Skeletal muscle satellite cell (primary cell): ENCODE data around the gene MTAP. TPM values are rescaled to one million over a fixed set of nuclear protein-coding genes. Genes with fewer than 3 reads are reported as not detected.

Experiments used
- H3K27me3 ChIP-seq: 2 replicates; pipeline ENCODE4 v1.7.0; 2013; ENCODE audit warnings: low read length; ENCODE audit not compliant: control insufficient read depth, insufficient read depth
- H3K36me3 ChIP-seq: 2 replicates; pipeline ENCODE4 v1.7.0; 2013; ENCODE audit warnings: mild to moderate bottlenecking, control low read depth, low read length; ENCODE audit not compliant: insufficient read depth
- H3K4me1 ChIP-seq: 2 replicates; pipeline ENCODE4 v1.7.0; 2013; ENCODE audit warnings: low read length; ENCODE audit not compliant: control insufficient read depth, insufficient read depth
- H3K4me2 ChIP-seq: 2 replicates; pipeline ENCODE4 v1.7.0; 2013; ENCODE audit warnings: mild to moderate bottlenecking, low read length
- H3K4me3 ChIP-seq: 2 replicates; pipeline ENCODE4 v1.7.0; 2013; ENCODE audit warnings: low read length
- H3K9ac ChIP-seq: 2 replicates; pipeline ENCODE4 v1.7.0; 2013; ENCODE audit warnings: mild to moderate bottlenecking, low read depth, low read length, moderate library complexity
- H3K9me3 ChIP-seq: replicated peaks from 2 replicates; pipeline ENCODE4 v1.7.0; 2013; ENCODE audit warnings: mild to moderate bottlenecking, control low read depth, low read length
- total RNA-seq: library from RNA; depleted of rRNA; stranded (reverse); fragments of >200 nt; gene quantifications from 2 replicates; pipeline ENCODE4 v1.2.3, GENCODE V29; 2012; rRNA removed

Gene MTAP
- total RNA-seq, result 30.8 and 47.9 TPM in 2 replicates

DNA sequence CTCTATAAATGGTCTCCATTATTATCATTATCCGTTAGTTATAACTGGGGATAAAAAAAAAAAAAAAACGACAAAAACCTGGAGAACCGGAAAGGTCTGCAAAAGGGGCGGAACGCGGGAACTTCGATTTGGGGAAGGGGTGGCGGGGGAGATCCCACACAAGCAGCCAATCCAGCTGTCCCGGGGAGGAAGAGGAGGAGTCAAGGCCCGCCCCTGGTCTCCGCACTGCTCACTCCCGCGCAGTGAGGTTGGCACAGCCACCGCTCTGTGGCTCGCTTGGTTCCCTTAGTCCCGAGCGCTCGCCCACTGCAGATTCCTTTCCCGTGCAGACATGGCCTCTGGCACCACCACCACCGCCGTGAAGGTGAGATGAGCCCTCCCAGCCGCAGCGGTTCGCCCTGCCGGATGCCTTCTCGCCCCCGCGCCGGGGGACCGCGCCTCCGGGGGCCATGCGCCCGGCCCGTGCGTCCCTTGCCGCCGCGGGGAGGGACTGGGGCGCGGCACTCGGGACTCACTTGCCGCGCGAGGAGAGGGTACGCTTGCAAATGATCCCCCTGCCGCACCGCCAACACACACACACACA is at the start of gene MTAP:
Gene MTAP, plus strand, starts transcription at position 219 of the 583 bp plus-strand sequence. Its CDS starts 113 bp downstream, at position 332.
- peak within 1 kb of the TSS; percentile 95 for H3K4me2 ChIP-seq
- peak within 1 kb of the TSS; percentile 89 for H3K9ac ChIP-seq

GRCh38 chr9:21753523-21753922 is 48.9 kb upstream of the MTAP start:
- Histone ChIP-seq H3K36me3 (no peaks in the 10 kb centered on the region), H3K4me1 (peaks cover 6% of the 10 kb centered on the region), H3K4me3 (no peak overlapping the region), H3K9me3 (no peaks in the 10 kb centered on the region), H3K27me3 (no peaks in the 10 kb centered on the region), H3K4me2 (no peak overlapping the region), H3K9ac (no peak overlapping the region)

More for the DNA sequence above, at the start of gene MTAP:
- H3K9me3 ChIP-seq, result no peaks in the 10 kb centered on the region
- H3K4me1 ChIP-seq, result peaks cover 27% of the 10 kb centered on the region
- H3K4me3 ChIP-seq, result peak within 1 kb of the TSS; percentile 85
- peaks cover 15% of the 10 kb centered on the region for H3K36me3 ChIP-seq
- no peaks in the 10 kb centered on the region for H3K27me3 ChIP-seq

GRCh38 chr9:21754741-21755140 is 47.7 kb upstream of the MTAP start:
- Histone ChIP-seq H3K36me3 (no peaks in the 10 kb centered on the region), H3K9me3 (no peaks in the 10 kb centered on the region), H3K4me3 (no peak overlapping the region), H3K4me2 (no peak overlapping the region), H3K4me1 (peaks cover 3% of the 10 kb centered on the region), H3K27me3 (no peaks in the 10 kb centered on the region), H3K9ac (no peak overlapping the region)

GRCh38 chr9:21758540-21758939 is 43.9 kb upstream of the MTAP start:
- H3K4me2 ChIP-seq, result no peak overlapping the region
- no peaks in the 10 kb centered on the region for H3K4me1 ChIP-seq
- no peak overlapping the region for H3K4me3 ChIP-seq
- no peaks in the 10 kb centered on the region for H3K36me3 ChIP-seq
- no peaks in the 10 kb centered on the region for H3K9me3 ChIP-seq
- no peak overlapping the region for H3K9ac ChIP-seq
- no peaks in the 10 kb centered on the region for H3K27me3 ChIP-seq

DNA sequence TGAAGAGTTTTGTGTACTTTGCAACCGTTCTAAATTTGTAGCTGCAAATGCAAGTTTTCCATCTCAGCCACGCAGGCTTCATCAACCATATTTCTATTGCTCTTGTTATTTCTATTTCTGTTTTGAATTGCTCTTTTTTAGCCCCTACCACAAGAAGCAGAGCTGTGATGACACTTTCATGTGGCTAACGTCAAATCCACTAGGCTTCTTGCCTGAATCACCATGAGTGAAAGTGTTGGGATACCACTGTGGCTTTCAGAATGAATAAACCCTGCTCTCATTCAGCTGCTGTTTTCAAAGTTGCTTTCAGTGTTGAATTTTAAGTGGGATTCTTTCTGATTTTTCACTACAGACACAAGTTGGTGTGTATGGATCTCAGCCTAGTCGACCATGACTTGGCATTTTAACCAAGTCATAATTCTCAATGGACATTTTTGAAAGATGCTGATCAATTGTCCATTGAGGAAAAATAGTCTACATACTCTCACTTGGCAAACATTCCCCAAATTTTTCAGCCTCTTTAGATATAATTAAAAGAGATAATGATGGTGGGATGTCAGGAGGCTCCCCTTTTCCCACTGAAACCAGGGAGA is 41.0 kb upstream of the MTAP start:
- no peak overlapping the region for H3K4me2 ChIP-seq
- H3K9ac ChIP-seq, result no peak overlapping the region
- H3K4me1 ChIP-seq, result peaks cover 4% of the 10 kb centered on the region
- H3K9me3 ChIP-seq, result no peaks in the 10 kb centered on the region
- no peaks in the 10 kb centered on the region for H3K27me3 ChIP-seq
- H3K4me3 ChIP-seq, result no peak overlapping the region
- H3K36me3 ChIP-seq, result no peaks in the 10 kb centered on the region

DNA sequence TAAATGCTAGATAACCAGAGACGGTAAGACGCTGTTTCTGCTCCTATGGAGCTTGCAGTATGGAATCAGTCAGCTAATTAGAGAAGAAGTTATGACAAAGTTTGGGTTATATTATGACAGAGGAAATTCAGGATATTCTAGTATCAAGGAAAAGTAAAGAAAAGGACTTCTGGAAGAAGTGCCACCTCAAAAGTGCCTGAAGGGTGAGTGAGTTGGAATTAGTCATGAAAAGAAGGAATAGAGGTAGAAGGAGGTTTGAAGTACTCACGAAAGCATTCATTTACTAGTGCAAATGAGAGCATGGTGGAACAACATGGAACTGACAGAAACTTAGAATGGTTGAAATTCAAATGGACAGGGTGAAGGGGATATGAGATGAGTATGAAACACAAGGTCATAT is 40.4 kb upstream of the MTAP start:
- no peak overlapping the region for H3K9ac ChIP-seq
- no peaks in the 10 kb centered on the region for H3K9me3 ChIP-seq
- H3K4me2 ChIP-seq, result no peak overlapping the region
- H3K4me1 ChIP-seq, result peaks cover 4% of the 10 kb centered on the region
- H3K4me3 ChIP-seq, result no peak overlapping the region
- no peaks in the 10 kb centered on the region for H3K36me3 ChIP-seq
- H3K27me3 ChIP-seq, result no peaks in the 10 kb centered on the region

DNA sequence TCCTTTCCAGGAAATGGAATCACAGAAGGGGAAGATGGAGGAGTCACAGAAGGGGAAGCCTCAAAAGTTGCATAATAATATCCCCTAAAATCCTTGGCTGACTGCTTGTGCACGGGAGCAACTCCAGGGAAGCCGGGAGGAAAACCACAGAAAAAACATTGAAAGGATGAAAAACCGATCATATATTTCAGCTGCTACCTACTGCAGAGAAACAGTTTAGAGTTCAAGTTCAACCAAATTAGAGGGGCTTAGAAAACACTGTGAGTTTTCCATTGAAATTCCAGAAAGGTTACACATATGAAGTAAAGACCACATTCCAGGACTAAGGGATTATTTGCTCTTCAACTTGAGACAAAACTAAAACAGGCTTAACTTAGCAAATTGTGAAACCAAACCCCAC is 37.6 kb upstream of the MTAP start:
- H3K4me1 ChIP-seq, result peaks cover 4% of the 10 kb centered on the region
- H3K9ac ChIP-seq, result no peak overlapping the region
- no peak overlapping the region for H3K4me3 ChIP-seq
- no peaks in the 10 kb centered on the region for H3K36me3 ChIP-seq
- no peaks in the 10 kb centered on the region for H3K9me3 ChIP-seq
- H3K4me2 ChIP-seq, result peak overlapping the region; percentile 0
- H3K27me3 ChIP-seq, result no peaks in the 10 kb centered on the region

DNA sequence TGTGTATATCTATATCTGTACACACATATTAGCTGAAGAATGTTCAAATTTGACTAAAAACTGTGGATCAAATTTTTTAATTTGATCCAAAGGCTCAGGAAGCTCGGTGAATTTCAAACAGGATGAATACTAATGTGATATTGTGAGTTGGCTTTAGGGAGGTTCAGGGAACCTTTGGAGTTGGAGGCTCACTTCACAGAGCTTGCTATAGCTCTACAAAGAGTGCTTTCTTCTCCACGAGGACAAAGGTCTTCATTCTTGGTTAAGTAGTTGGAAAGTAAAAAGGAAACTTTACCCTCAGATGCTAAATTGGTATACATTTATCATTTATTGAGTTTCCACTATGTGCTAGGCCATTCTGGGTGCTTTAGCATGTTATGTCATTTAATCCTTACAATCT is 36.3 kb upstream of the MTAP start:
- H3K9me3 ChIP-seq, result no peaks in the 10 kb centered on the region
- no peaks in the 10 kb centered on the region for H3K27me3 ChIP-seq
- H3K4me1 ChIP-seq, result peaks cover 14% of the 10 kb centered on the region
- H3K9ac ChIP-seq, result no peak overlapping the region
- no peaks in the 10 kb centered on the region for H3K36me3 ChIP-seq
- H3K4me2 ChIP-seq, result no peak overlapping the region
- no peak overlapping the region for H3K4me3 ChIP-seq

GRCh38 chr9:21770871-21771560 is 31.4 kb upstream of the MTAP start:
- no peaks in the 10 kb centered on the region for H3K27me3 ChIP-seq
- H3K4me2 ChIP-seq, result peak overlapping the region; percentile 66
- peaks cover 15% of the 10 kb centered on the region for H3K4me1 ChIP-seq
- no peak overlapping the region for H3K4me3 ChIP-seq
- H3K36me3 ChIP-seq, result no peaks in the 10 kb centered on the region
- peak overlapping the region; percentile 10 for H3K9ac ChIP-seq
- H3K9me3 ChIP-seq, result peaks cover 4% of the 10 kb centered on the region

DNA sequence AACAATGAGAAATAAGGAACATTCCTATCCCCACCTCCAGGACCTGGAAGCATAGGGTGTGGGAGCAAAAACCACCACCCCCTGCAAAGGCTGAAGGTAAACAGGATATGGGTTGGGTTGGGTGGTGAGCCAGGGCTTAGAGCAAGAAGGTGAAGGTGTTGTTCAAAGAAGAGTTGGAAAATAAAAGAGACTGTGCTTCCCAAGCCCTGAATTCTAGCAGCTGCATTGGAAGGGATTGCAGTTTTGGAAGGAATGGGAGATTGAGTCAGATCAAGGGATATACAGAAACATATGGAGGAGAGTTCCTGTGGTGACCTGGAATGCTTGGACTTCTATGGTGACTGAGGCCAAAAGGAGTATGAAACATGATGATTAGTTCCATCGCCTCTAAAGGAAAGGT is 24.7 kb upstream of the MTAP start:
- no peak overlapping the region for H3K9ac ChIP-seq
- no peaks in the 10 kb centered on the region for H3K9me3 ChIP-seq
- H3K36me3 ChIP-seq, result no peaks in the 10 kb centered on the region
- H3K4me3 ChIP-seq, result peak overlapping the region; percentile 33
- H3K27me3 ChIP-seq, result no peaks in the 10 kb centered on the region
- H3K4me1 ChIP-seq, result peaks cover 31% of the 10 kb centered on the region
- H3K4me2 ChIP-seq, result peak overlapping the region; percentile 47

DNA sequence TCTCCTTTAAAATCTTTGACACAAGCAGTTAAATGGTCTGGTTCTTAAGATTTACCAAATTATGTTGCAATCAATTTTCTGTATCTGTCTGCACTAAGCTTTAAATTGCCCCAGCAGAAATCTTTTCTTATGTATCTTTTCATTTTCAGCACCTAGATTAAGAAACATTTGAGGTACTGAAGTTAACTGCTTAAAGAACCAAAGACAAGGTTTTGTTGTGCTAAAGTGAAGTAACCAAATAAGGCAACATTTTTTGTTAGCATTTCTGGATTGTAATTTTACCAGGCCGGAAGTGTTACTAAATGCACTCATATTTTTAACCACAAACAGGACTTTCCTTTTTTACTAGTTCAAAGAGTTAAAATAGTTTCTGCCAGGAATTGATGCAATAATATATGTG is 24.1 kb upstream of the MTAP start:
- H3K4me2 ChIP-seq, result peak overlapping the region; percentile 47
- H3K36me3 ChIP-seq, result no peaks in the 10 kb centered on the region
- H3K9ac ChIP-seq, result peak overlapping the region; percentile 41
- H3K9me3 ChIP-seq, result no peaks in the 10 kb centered on the region
- peaks cover 31% of the 10 kb centered on the region for H3K4me1 ChIP-seq
- no peaks in the 10 kb centered on the region for H3K27me3 ChIP-seq
- no peak overlapping the region for H3K4me3 ChIP-seq
